Endothelial cell (in vitro differentiated cells): ENCODE data around the gene OARD1. TPM values are rescaled to one million over a fixed set of nuclear protein-coding genes. Genes with fewer than 3 reads are reported as not detected.
A peak's percentile ranks its signal among the peaks of the same experiment; 100 is the strongest.

ENCODE experiments used
- DNase-seq: peaks from one replicate; pipeline ENCODE4 v3.0.0; 2021; ENCODE audit warnings: low spot score
- H3K27ac Mint-ChIP-seq: one replicate; pipeline ENCODE4 v1.8.0; 2021; ENCODE audit warnings: mixed read lengths, inconsistent platforms; ENCODE audit not compliant: unreplicated experiment
- H3K27me3 Mint-ChIP-seq: one replicate; pipeline ENCODE4 v1.8.0; 2021; ENCODE audit warnings: mild to moderate bottlenecking, moderate library complexity, mixed read lengths, inconsistent platforms; ENCODE audit not compliant: unreplicated experiment
- H3K36me3 Mint-ChIP-seq: one replicate; pipeline ENCODE4 v1.8.0; 2021; ENCODE audit warnings: mild to moderate bottlenecking, low read depth, mixed read lengths, inconsistent platforms; ENCODE audit not compliant: unreplicated experiment
- H3K4me1 Mint-ChIP-seq: one replicate; pipeline ENCODE4 v1.8.0; 2021; ENCODE audit warnings: mild to moderate bottlenecking, mixed read lengths, inconsistent platforms; ENCODE audit not compliant: unreplicated experiment
- H3K4me3 Mint-ChIP-seq: one replicate; pipeline ENCODE4 v1.8.0; 2021; ENCODE audit warnings: mild to moderate bottlenecking, mixed read lengths, inconsistent platforms; ENCODE audit not compliant: unreplicated experiment
- H3K9me3 Mint-ChIP-seq: one replicate; pipeline ENCODE4 v1.8.0; 2021; ENCODE audit warnings: mixed read lengths, inconsistent platforms; ENCODE audit not compliant: unreplicated experiment
- CTCF ChIP-seq: fragments of 200-600 bp; sonication (generic); IDR thresholded peaks from one replicate; pipeline ENCODE4 v1.5.0; 2021; ENCODE audit warnings: antibody characterized with exemption; ENCODE audit not compliant: unreplicated experiment
- total RNA-seq: library from RNA; stranded (reverse); fragmentation: NEBNext Ultra II Directional; extraction: Animal tissue kit (Norgen Biotek cat#: 25700); gene quantifications from one replicate; pipeline ENCODE4 v1.2.1, GENCODE V29; 2021; ENCODE audit not compliant: unreplicated experiment

Gene OARD1
- total RNA-seq, 1 donor from 2014 or later, result 20.5 TPM

GRCh38 chr6:41056768-41057490, 15.2 kb downstream of the OARD1 start:
- no peaks in the 10 kb centered on the region for H3K9me3 Mint-ChIP-seq
- H3K27ac Mint-ChIP-seq, result no peak overlapping the region
- no peak overlapping the region for H3K4me3 Mint-ChIP-seq
- peaks cover 4% of the 10 kb centered on the region for H3K27me3 Mint-ChIP-seq
- no peak for TF ChIP-seq CTCF
- H3K4me1 Mint-ChIP-seq, result peaks cover 10% of the 10 kb centered on the region
- no peak for DNase-seq
- no peaks in the 10 kb centered on the region for H3K36me3 Mint-ChIP-seq

- H3K36me3 Mint-ChIP-seq, result no peaks in the 10 kb centered on the region
- no peak overlapping the region for H3K4me3 Mint-ChIP-seq
- no peak for TF ChIP-seq CTCF
- peaks cover 17% of the 10 kb centered on the region for H3K4me1 Mint-ChIP-seq
- no peak for DNase-seq
- no peaks in the 10 kb centered on the region for H3K9me3 Mint-ChIP-seq
- H3K27ac Mint-ChIP-seq, result no peak overlapping the region
- H3K27me3 Mint-ChIP-seq, result peaks cover 6% of the 10 kb centered on the region
Observed at GRCh38 chr6:41055149-41055548, 17.0 kb downstream of the OARD1 start.

GRCh38 chr6:41054511-41054910, 17.6 kb downstream of the OARD1 start:
- no peak overlapping the region for H3K4me3 Mint-ChIP-seq
- H3K27me3 Mint-ChIP-seq, result peaks cover 6% of the 10 kb centered on the region
- peaks cover 17% of the 10 kb centered on the region for H3K4me1 Mint-ChIP-seq
- no peak for DNase-seq
- no peak overlapping the region for H3K27ac Mint-ChIP-seq
- no peaks in the 10 kb centered on the region for H3K36me3 Mint-ChIP-seq
- TF ChIP-seq CTCF, result no peak
- H3K9me3 Mint-ChIP-seq, result no peaks in the 10 kb centered on the region

- no peaks in the 10 kb centered on the region for H3K36me3 Mint-ChIP-seq
- peak within 1 kb of the TSS; percentile 57 for H3K27ac Mint-ChIP-seq
- no peak for DNase-seq
- H3K9me3 Mint-ChIP-seq, result no peaks in the 10 kb centered on the region
- H3K4me3 Mint-ChIP-seq, result peak within 1 kb of the TSS; percentile 0
- peaks cover 6% of the 10 kb centered on the region for H3K27me3 Mint-ChIP-seq
- no peak for TF ChIP-seq CTCF
- H3K4me1 Mint-ChIP-seq, result peaks cover 17% of the 10 kb centered on the region
Observed at GRCh38 chr6:41053041-41053440, 19.1 kb downstream of the OARD1 start, which contains the start of gene APOBEC2. Gene APOBEC2 (plus strand): TSS chr6:41053202. CDS start chr6:41053348, 146 bp downstream.

- no peak for DNase-seq
- H3K27me3 Mint-ChIP-seq, result peaks cover 8% of the 10 kb centered on the region
- H3K4me3 Mint-ChIP-seq, result peak overlapping the region; percentile 0
- H3K4me1 Mint-ChIP-seq, result peaks cover 17% of the 10 kb centered on the region
- H3K36me3 Mint-ChIP-seq, result no peaks in the 10 kb centered on the region
- H3K9me3 Mint-ChIP-seq, result no peaks in the 10 kb centered on the region
- no peak for TF ChIP-seq CTCF
- H3K27ac Mint-ChIP-seq, result peak overlapping the region; percentile 57
Observed at GRCh38 chr6:41051873-41052272, 20.3 kb downstream of the OARD1 start.
